ENCODE data around the gene PLCB4.

GRCh38 chr20:9255171-9255570, 186.3 kb downstream of the PLCB4 start:
- no peak for TF ChIP-seq CTCF (IDR thresholded peaks at IDR 0.05)
- no peak for TF ChIP-seq POLR2A (IDR thresholded peaks at IDR 0.05)
- no peak for TF ChIP-seq EP300 (IDR thresholded peaks at IDR 0.05)
